Pons (tissue), 1 donor: ENCODE data around the gene CALCB.
"Not testable (repeated sequence)": the region's sequence is repeated elsewhere in the genome, so short reads cannot be mapped to it uniquely, and the experiment has no call there.

ENCODE experiments used
- DNase-seq: peaks from one replicate; pipeline ENCODE4 v3.0.0-alpha.2; 2016; ENCODE audit warnings: low spot score

The CALCB gene

DNA sequence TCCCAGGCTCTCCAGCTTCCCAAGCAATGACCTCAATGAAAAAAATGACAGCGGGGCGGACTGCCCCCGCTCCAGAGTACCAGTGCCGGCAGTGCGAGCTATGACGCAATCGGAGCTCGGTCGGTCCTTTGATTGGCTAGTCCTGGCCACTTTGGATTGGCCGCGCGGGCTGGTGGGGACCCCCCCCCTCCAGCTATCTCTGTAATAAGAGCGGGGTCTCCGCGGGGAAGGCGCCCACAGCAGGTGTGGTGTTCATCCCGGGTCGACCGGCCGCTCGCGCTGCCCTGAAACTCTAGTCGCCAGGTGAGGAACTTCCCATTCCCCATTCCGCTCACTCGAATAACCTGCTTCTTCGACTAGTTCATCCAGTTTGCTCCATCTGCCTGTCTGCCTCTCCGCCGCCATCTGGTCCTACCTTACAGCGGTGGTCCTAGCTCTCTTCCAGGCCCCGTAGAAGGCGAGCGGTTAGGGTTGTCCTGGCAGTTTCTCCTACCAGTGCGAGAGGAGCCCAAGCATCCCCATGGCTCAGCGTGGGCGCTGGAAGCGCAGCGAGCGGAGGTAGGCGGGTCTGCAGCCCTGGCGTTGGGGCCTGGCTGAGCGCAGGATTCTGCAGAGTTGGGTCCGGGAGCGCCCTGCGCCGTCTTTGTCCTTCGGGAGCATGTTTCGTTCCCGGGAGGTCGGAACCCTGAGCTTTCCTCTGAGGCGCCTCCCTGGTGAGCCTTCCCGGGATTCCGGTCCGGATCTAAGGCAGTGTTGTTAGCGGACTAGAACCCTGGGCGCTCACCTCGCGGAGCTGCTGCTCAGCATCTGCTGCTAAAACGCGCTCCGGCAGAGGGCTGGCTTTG lies at the start of gene CALCB:
TSS of gene CALCB (plus strand) at position 233 of the 845 bp plus-strand sequence. CDS start 1,126 bp downstream, outside the sequence.
- DNase-seq = no peak

DNA sequence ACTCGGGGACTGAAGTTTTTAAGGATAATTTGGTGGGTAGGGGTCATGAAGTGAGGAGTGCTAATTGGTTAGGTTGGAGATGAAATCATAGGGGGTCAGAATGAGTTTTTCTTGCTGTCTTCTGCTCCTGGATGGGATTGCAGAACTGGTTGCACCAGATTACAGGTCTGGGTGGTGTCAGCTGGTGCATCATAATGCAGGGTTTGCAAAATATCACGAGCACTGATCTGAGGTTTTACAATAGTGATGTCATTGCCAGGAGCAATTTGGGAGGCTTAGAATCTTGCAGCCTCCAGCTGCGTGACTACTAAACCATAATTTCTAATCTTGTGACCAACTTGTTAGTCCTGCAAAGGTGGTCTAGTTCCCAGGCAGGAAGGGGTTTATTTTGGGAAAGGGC lies 46.4 kb upstream of the CALCB start:
- no peak for DNase-seq

- no peak for DNase-seq
Observed at GRCh38 chr11:15027956-15028355, 45.4 kb upstream of the CALCB start.

DNA sequence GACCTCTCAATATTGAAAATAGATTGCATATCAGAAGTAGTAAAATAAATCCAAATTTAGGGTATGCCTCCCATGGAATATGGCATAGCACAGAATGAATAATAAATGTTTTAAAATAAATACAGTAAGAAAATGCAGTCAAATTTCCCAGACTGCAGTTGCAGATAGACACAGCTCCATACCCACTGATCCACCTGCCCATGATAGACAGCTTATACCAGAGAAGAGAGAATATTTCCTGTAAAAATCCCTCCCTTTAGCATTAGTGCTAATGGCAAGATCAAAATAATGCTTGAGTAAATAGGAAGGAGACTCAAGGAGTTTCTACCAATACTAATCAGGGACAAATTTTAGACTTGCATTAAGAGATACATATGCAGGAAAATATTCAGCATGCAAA lies 45.0 kb upstream of the CALCB start:
- DNase-seq = no peak

- not testable (repeated sequence) for DNase-seq
Observed at GRCh38 chr11:15031945-15032344, 41.4 kb upstream of the CALCB start.

- no peak for DNase-seq
Observed at GRCh38 chr11:15034687-15035267, 38.6 kb upstream of the CALCB start.

DNA sequence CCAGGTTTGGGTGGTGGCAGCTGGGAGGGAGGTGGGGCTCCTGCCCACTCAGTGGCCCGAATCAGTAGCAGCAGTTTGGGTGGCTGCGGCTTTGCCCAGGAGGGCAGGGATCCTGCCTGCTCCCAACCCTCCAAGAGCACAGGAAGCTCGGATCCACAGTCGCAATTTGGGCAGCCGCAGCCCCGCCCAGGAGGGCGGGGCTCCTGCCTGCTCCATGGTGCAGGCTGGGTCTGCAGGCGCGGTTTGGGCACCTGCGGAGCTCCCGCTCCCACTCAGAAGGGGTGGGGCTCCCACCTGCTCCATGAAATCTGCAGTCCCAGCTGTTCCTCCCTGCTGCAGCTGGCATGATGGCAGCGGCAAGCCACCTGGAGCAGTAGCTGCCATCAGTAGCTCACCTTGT lies 38.1 kb upstream of the CALCB start:
- no peak for DNase-seq

- no peak for DNase-seq
Observed at GRCh38 chr11:15038963-15039362, 34.4 kb upstream of the CALCB start.

GRCh38 chr11:15045209-15045608 lies 28.2 kb upstream of the CALCB start:
- DNase-seq = no peak

GRCh38 chr11:15045891-15046290 lies 27.5 kb upstream of the CALCB start:
- DNase-seq = no peak

DNA sequence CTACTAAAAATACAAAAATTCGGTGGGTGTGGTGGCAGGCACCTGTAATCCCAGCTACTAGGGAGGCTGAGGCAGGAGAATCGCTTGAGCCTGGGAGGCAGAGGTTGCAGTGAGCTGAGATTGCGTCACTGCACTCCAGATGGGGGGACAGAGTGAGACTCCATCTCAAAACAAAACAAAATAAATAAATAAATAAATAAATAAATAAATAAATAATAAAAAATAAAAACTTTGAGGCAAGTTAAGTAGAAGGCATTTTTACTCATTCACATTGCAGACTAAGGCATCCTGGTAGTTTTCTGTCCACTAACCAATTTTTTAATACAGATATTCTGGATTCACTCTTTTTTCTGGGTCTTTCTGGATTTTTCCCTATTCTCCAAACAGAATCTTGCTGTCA lies 26.7 kb upstream of the CALCB start:
- not testable (repeated sequence) for DNase-seq

DNA sequence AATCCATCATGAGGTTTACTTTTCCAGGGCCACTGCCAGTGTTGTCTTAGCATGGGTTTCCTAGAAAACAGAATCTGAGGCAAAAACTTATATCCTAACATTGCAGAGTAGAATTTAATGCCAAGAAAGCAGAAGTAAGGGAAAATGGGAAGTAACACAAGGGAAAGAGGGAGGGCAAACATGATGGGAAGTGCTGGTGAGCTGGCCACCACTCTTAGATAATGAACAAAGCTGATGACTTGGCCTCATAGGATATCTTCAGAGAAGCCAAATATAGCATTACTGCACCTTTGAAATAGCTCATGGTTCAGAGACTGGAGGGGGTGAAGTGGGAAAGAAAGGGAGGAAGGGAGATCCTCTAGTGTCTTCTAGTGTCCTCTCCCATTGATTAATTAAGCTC lies 24.8 kb upstream of the CALCB start:
- no peak for DNase-seq

DNA sequence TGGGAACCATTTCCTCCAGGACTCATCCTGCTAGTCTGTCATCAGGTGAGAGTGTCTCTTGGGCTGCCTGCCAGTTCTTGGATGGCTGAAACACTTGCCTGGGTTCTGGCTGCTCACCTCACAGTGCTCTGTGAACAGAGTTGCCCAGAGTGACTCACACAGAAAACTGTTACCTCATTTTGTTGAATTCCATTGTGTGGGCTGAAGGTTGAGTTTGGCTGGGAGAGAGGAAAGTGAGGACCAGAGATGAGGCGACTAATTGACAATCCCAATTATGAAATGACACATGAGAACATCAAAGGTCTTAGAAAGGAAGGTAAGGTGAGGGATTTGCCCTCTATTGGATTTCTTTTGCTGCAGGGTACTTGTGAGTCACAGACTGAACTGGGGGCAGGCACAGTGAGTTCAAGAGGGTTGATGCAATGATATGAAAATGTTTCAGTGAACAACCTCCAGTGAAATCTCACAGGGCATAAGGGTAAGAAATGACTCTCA lies 20.2 kb upstream of the CALCB start:
- no peak for DNase-seq

DNA sequence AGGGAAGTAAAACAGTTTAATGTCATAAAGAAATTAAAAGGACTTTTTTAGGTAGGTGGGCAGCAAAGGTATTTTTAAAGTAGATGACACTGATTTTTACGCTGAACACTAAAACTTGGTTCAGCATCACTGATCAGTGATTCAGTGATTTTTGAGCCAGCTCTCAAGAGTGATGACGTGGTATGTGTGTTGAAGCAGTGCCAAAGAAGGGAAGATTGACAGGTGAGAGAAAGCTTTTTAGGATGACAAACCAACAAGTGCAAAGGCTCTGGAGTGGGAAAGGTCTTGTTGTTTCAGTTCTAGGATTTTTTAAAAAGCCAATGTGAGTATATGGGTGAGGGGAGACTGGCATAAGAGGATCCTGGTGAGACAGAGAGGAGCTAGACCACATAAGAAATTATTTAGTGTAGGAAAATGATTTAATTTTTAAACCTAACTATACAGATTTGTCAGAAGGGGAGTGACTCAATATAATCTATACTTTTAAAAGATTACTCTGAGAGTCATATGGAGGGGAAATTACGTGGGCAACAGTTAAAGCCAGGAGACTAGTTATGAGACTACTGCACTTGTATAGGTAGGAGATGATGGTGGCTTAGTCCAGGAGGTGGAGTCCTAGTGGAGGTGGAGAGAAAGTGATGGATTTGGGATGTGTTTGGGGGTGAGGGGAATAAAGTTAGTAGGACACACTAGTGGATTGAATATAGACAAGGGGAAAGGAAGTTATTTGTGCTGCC lies 17.6 kb upstream of the CALCB start:
- no peak for DNase-seq

GRCh38 chr11:15057329-15057728 lies 16.1 kb upstream of the CALCB start:
- DNase-seq = no peak

- DNase-seq = no peak
Observed at GRCh38 chr11:15059132-15059915, 14.1 kb upstream of the CALCB start.

DNA sequence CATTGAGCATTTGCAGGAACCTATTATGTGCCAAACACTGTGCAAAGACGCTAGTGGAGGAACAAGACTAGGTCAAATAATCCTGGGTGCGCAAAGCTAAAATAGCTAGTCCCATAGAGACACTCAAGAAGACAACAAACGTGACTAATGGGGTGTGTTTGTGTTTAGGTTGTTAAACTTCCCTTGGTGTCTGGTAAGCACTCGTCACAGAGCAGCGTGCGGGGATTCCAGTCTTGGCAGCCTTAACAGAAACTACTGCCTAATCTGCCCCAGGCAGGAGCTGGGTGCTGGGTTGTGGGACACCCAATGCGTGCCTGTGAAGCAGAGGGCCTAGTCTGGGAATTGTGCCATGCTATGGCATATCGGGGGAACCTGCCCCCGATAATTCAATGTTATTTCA lies 10.8 kb upstream of the CALCB start:
- DNase-seq = no peak

GRCh38 chr11:15069751-15070150 lies 3.6 kb upstream of the CALCB start:
- not testable (repeated sequence) for DNase-seq

GRCh38 chr11:15071556-15072255 lies 1.7 kb upstream of the CALCB start:
- no peak for DNase-seq

- no peak for DNase-seq
Observed at GRCh38 chr11:15072551-15073143, 746 bp upstream of the CALCB start.
